Neural progenitor cell (in vitro differentiated cells): ENCODE results near the gene HSF4.

ENCODE experiments used
- CTCF ChIP-seq: fragments of 200-600 bp; sonication (generic); IDR thresholded peaks from 2 replicates; pipeline ENCODE4 v1.5.1; 2017; ENCODE audit warnings: antibody characterized with exemption, mild to moderate bottlenecking
- EZH2 ChIP-seq: fragments of 200-600 bp; sonication (generic); IDR thresholded peaks from 2 replicates; pipeline ENCODE4 v1.6.1; 2017; ENCODE audit warnings: antibody characterized with exemption, mild to moderate bottlenecking, moderate library complexity

DNA sequence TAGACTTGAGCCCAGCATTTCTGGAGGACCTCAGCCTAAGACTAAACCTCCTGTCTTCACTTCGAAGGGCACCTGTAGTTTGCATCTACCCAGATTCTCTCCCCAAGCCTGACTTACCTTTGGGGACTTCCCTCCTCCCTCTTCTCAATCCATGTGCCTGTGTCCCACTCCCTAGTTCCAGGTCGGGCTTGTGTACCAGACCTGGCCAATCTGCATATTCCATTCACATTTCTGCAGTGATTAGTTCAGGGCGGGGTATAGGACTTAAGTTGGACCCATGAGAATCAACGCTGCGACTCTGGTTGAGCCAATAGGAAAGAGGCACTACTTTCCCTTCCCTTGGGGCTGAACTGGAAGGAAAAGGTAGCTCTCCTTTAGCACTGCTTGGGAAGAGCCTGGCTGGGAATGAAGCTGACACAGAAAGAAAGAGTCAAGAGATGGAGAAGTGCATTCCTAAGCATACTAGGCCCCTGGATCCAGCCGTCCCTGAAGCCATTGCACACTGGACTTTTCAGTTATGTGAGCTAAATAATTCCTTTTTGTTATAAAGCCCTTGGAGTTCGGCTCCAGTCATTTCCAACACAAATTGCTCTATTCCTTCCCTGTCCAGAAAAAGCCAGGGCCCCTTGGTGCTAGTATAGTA is 7.3 kb upstream of the HSF4 start:
- TF ChIP-seq CTCF: no peak
- no peak for TF ChIP-seq EZH2
